AG04450 (cell line): Measurements from ENCODE around the gene NDC80. TPM values are rescaled to one million over a fixed set of nuclear protein-coding genes. Genes with fewer than 3 reads are reported as not detected.

Source experiments
- CTCF ChIA-PET: fragments of 300-600, 350-600 bp; formaldehyde crosslinking; extraction: SDS; loops from one replicate; lab custom pipeline; 2022; ENCODE audit warnings: antibody characterized with exemption, inconsistent platforms; lab: Charles Lee
- POLR2A ChIA-PET: fragments of 350-600 bp; formaldehyde crosslinking; extraction: SDS; loops from one replicate; lab custom pipeline; 2021; ENCODE audit warnings: antibody characterized with exemption, inconsistent platforms; lab: Yijun Ruan, JAX
- DNase-seq: peaks from one replicate; pipeline ENCODE4 v3.0.0-alpha.2; 2011; ENCODE audit warnings: low read depth, low spot score
- H3K27ac ChIP-seq: one replicate; pipeline ENCODE4 v1.5.1; 2012; ENCODE audit warnings: low read depth, low read length, control low read depth
- H3K27me3 ChIP-seq: one replicate; pipeline ENCODE4 v1.6.0; 2012; ENCODE audit warnings: low read length; ENCODE audit not compliant: control insufficient read depth, insufficient read depth
- H3K4me3 ChIP-seq: 2 replicates; pipeline ENCODE4 v1.5.1; 2011; ENCODE audit warnings: mild to moderate bottlenecking, low read depth, low read length, control low read depth
- H3K9me3 ChIP-seq: 2 replicates; pipeline ENCODE4 v1.5.1; 2012; ENCODE audit warnings: low read length; ENCODE audit not compliant: control insufficient read depth, insufficient read depth
- CTCF ChIP-seq: IDR thresholded peaks from 2 replicates; pipeline ENCODE4 v1.5.1; 2011; ENCODE audit warnings: low read depth, low read length, control low read depth, inconsistent platforms
- polyA plus RNA-seq: library from polyadenylated mRNA; depleted of rRNA; stranded (reverse); fragments of >200 nt; gene quantifications from 2 replicates; pipeline ENCODE4 v1.2.3, GENCODE V29; 2011

The NDC80 gene
- polyA plus RNA-seq, 1 experiment: 10.2 TPM

DNA sequence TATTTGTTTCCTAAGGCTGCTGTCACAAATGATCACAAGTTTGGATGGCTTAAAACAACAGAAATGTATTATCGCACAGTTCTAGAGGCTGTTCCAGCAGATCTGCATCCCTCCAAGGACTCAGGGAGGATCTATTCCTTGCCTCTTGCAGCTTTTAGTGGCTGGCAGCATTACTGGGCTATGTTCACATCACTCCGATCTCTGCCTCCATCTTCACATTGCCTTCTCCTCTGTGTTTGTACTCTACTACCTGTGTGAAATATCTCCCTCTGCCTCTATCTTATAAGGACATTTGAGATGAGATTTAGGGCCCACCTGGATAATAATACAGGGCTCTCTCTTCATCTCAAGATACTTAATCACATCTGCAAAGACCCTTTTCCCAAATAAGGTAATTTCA lies 18.9 kb downstream of the NDC80 start:
- H3K27ac ChIP-seq: no peak overlapping the region
- H3K27me3 ChIP-seq: no peaks in the 10 kb centered on the region
- TF ChIP-seq CTCF: no peak
- H3K4me3 ChIP-seq: no peak overlapping the region
- ChIA-PET POLR2A (no interaction called here), CTCF (no interaction called here)
- no peaks in the 10 kb centered on the region for H3K9me3 ChIP-seq
- DNase-seq: no peak

DNA sequence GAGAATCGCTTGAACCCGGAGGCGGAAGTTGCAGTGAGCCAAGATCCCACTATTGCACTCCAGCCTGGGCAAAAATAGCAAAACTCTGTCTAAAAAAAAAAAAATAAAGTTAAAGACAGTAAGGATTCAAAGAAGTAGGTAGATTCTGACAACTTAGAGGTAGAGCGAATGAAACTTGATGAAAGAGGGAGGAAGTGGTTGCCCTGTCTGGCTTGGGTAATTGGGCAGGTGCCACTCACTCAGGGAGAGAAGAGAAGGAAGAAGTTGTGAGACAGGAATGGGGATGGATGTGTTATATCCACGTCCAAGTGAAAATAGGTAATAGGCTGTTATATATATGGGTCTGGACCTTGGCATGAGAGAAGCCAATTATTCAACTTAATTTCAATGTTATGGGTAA lies 26.3 kb downstream of the NDC80 start:
- H3K9me3 ChIP-seq: no peaks in the 10 kb centered on the region
- POLR2A ChIA-PET: no interaction called here

GRCh38 chr18:2602844-2603243 lies 31.5 kb downstream of the NDC80 start:
- Histone ChIP-seq H3K9me3 (no peaks in the 10 kb centered on the region), H3K27me3 (no peaks in the 10 kb centered on the region), H3K27ac (no peak overlapping the region), H3K4me3 (no peak overlapping the region)
- ChIA-PET POLR2A (no interaction called here), CTCF (no interaction called here)
- no peak for DNase-seq
- TF ChIP-seq CTCF: no peak

More for the DNA sequence above, 26.3 kb downstream of the NDC80 start:
- DNase-seq: no peak
- no peaks in the 10 kb centered on the region for H3K27me3 ChIP-seq
- TF ChIP-seq CTCF: no peak
- CTCF ChIA-PET: no interaction called here
- no peak overlapping the region for H3K27ac ChIP-seq
- H3K4me3 ChIP-seq: no peak overlapping the region

- TF ChIP-seq CTCF: no peak
- POLR2A ChIA-PET: interaction anchor here (1.3 kb wide), 1 partner anchor 49 kb away, joined by 8 read pairs; the partner anchor contains the start of gene SMCHD1
- CTCF ChIA-PET: no interaction called here
- no peaks in the 10 kb centered on the region for H3K9me3 ChIP-seq
- no peak overlapping the region for H3K4me3 ChIP-seq
- DNase-seq: no peak
- H3K27ac ChIP-seq: no peak overlapping the region
- no peaks in the 10 kb centered on the region for H3K27me3 ChIP-seq
Observed at GRCh38 chr18:2606335-2606734, 35.0 kb downstream of the NDC80 start.

DNA sequence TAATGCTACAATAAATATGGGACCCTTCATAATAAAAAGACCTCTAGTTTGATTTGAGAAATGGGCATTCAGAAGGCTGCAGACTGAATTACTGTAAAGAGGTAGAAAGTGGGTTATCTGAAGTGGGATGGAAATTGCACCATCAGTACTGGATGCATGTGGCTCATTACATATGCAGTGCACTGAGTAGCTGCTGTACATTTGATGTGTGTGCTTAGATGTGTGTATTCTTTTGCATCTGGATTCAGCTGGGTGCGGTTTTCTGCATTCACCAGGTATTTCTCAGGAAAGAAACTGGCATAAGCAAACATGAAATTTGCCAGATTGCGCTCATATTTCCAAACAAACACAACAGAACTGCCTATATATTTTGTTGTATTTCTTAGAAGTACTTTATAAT lies 38.2 kb downstream of the NDC80 start:
- ChIA-PET CTCF (no interaction called here), POLR2A (no interaction called here)
- TF ChIP-seq CTCF: no peak
- Histone ChIP-seq H3K27me3 (no peaks in the 10 kb centered on the region), H3K4me3 (no peak overlapping the region), H3K9me3 (no peaks in the 10 kb centered on the region), H3K27ac (no peak overlapping the region)
- no peak for DNase-seq
